CD4-positive, alpha-beta memory T cell (primary cell): Measurements from ENCODE around the gene COMMD8. TPM values are rescaled to one million over a fixed set of nuclear protein-coding genes. Genes with fewer than 3 reads are reported as not detected.

Experiments
- CTCF ChIA-PET: fragments of 350-600 bp; sonication (Branson Sonifier 250); formaldehyde crosslinking; loops from one replicate; lab custom pipeline; 2021; ENCODE audit warnings: inconsistent platforms; ENCODE audit not compliant: partially characterized antibody; lab: Charles Lee
- POLR2A ChIA-PET: fragments of 350-600 bp; sonication (Branson Sonifier 250); formaldehyde crosslinking; loops from one replicate; lab custom pipeline; 2021; ENCODE audit not compliant: partially characterized antibody; lab: Charles Lee
- DNase-seq, 5 donors: peaks; one replicate each; pipeline versions ENCODE4 v3.0.0 to v3.0.0-alpha.2; 2020 to 2022; ENCODE audit warnings: mixed read lengths in 1 of 5
- H3K27ac ChIP-seq: one replicate; pipeline ENCODE4 v1.7.0; 2013; ENCODE audit warnings: low read depth, low read length
- H3K27me3 ChIP-seq: 2 replicates; pipeline ENCODE4 v1.7.0; 2013; ENCODE audit warnings: mild to moderate bottlenecking, low read length, moderate library complexity; ENCODE audit not compliant: insufficient read depth
- H3K36me3 ChIP-seq: 2 replicates; pipeline ENCODE4 v1.7.0; 2013; ENCODE audit warnings: mild to moderate bottlenecking, low read length, moderate library complexity; ENCODE audit not compliant: insufficient read depth
- H3K4me1 ChIP-seq: 2 replicates; pipeline ENCODE4 v1.7.0; 2013; ENCODE audit warnings: mild to moderate bottlenecking, low read length, moderate library complexity; ENCODE audit not compliant: insufficient read depth
- H3K4me3 ChIP-seq, 2 donors: one replicate each; pipeline ENCODE4 v1.7.0; 2013; ENCODE audit warnings: low read length in 2 of 2, mild to moderate bottlenecking in 1 of 2
- H3K9me3 ChIP-seq, 2 donors: one replicate each; pipeline ENCODE4 v1.7.0; 2013; ENCODE audit warnings: low read length in 2 of 2, control low read depth in 1 of 2; ENCODE audit not compliant: control insufficient read depth in 1 of 2
- H3K27ac Mint-ChIP-seq, 7 donors: one replicate each; pipeline ENCODE4 v1.8.0; 2020 to 2021; ENCODE audit warnings: mixed read lengths in 7 of 7, mild to moderate bottlenecking in 6 of 7, inconsistent platforms in 3 of 7, moderate library complexity in 3 of 7
- H3K27me3 Mint-ChIP-seq, 2 donors: one replicate each; pipeline ENCODE4 v1.8.0; 2020 to 2021; ENCODE audit warnings: mixed read lengths in 2 of 2
- H3K36me3 Mint-ChIP-seq, 2 donors: one replicate each; pipeline ENCODE4 v1.8.0; 2020 to 2021; ENCODE audit warnings: mixed read lengths in 2 of 2, inconsistent platforms in 1 of 2, mild to moderate bottlenecking in 1 of 2
- H3K4me1 Mint-ChIP-seq, 4 donors: one replicate each; pipeline ENCODE4 v1.8.0; 2020 to 2021; ENCODE audit warnings: mixed read lengths in 4 of 4, mild to moderate bottlenecking in 1 of 4
- H3K4me3 Mint-ChIP-seq, 8 donors: one replicate each; pipeline ENCODE4 v1.8.0; 2020 to 2021; ENCODE audit warnings: mixed read lengths in 8 of 8, mild to moderate bottlenecking in 7 of 8, moderate library complexity in 6 of 8, inconsistent platforms in 3 of 8
- H3K9me3 Mint-ChIP-seq, 8 donors: one replicate each; pipeline ENCODE4 v1.8.0; 2020 to 2021; ENCODE audit warnings: mixed read lengths in 8 of 8, mild to moderate bottlenecking in 5 of 8, inconsistent platforms in 3 of 8, moderate library complexity in 1 of 8
- intact Hi-C: fragments of 100-400 bp; cut with micrococcal nuclease; formaldehyde crosslinking; loops from one replicate; pipeline ENCODE4 v1.15.1; 2023
- polyA plus RNA-seq, 2 donors: library from polyadenylated mRNA; unstranded; fragments of 300-500 nt; fragmentation: Illumina TruSeq; gene quantifications; one replicate each; pipeline ENCODE4 v1.2.3, GENCODE V29; 2021
- total RNA-seq, 2 experiments: library from RNA; stranded (reverse); gene quantifications; one replicate each; pipeline ENCODE4 v1.2.3, GENCODE V29; 2021

The COMMD8 gene
- total and polyA plus RNA-seq, 4 experiments from 2014 or later = 14.6 to 82.8 (median 30.2) TPM

- intact Hi-C loops = no loop called here
- no peaks in the 10 kb centered on the region for H3K9me3 ChIP-seq
- H3K27ac Mint-ChIP-seq = no peak overlapping the region
These were observed 35.6 kb downstream of the COMMD8 start for GRCh38 chr4:47427935-47428334.

GRCh38 chr4:47425628-47426027, 37.9 kb downstream of the COMMD8 start:
- H3K4me3 Mint-ChIP-seq = no peak overlapping the region
- Histone ChIP-seq H3K27me3 (no peaks in the 10 kb centered on the region), H3K27ac (no peak overlapping the region), H3K4me1 (no peaks in the 10 kb centered on the region), H3K9me3 (no peaks in the 10 kb centered on the region), H3K4me3 (no peak overlapping the region), H3K36me3 (no peaks in the 10 kb centered on the region)
- peaks cover 10 to 17% of the 10 kb centered on the region in 2 donors for H3K27me3 Mint-ChIP-seq
- intact Hi-C loops = no loop called here
- no peaks in the 10 kb centered on the region for H3K9me3 Mint-ChIP-seq
- no peaks in the 10 kb centered on the region for H3K36me3 Mint-ChIP-seq
- no peaks in the 10 kb centered on the region for H3K4me1 Mint-ChIP-seq
- DNase-seq = no peak
- ChIA-PET POLR2A (no interaction called here), CTCF (no interaction called here)
- no peak overlapping the region for H3K27ac Mint-ChIP-seq

More at GRCh38 chr4:47427935-47428334, 35.6 kb downstream of the COMMD8 start:
- Mint-ChIP-seq H3K4me1 (no peaks in the 10 kb centered on the region), H3K27me3 (peaks cover 5 to 8% of the 10 kb centered on the region in 2 donors), H3K4me3 (no peak overlapping the region), H3K9me3 (no peaks in the 10 kb centered on the region), H3K36me3 (no peaks in the 10 kb centered on the region)
- Histone ChIP-seq H3K4me1 (no peaks in the 10 kb centered on the region), H3K4me3 (no peak overlapping the region), H3K36me3 (no peaks in the 10 kb centered on the region), H3K27me3 (no peaks in the 10 kb centered on the region), H3K27ac (no peak overlapping the region)
- no peak for DNase-seq
- CTCF ChIA-PET = no interaction called here
- POLR2A ChIA-PET = no interaction called here

GRCh38 chr4:47419296-47419695, 44.2 kb downstream of the COMMD8 start:
- Histone ChIP-seq H3K27ac (no peak overlapping the region), H3K9me3 (no peaks in the 10 kb centered on the region), H3K27me3 (no peaks in the 10 kb centered on the region), H3K4me1 (no peaks in the 10 kb centered on the region), H3K36me3 (no peaks in the 10 kb centered on the region), H3K4me3 (no peak overlapping the region)
- H3K4me1 Mint-ChIP-seq = no peaks in the 10 kb centered on the region
- H3K27me3 Mint-ChIP-seq = peaks cover 8 to 10% of the 10 kb centered on the region in 2 donors
- no peak for DNase-seq
- ChIA-PET CTCF (no interaction called here), POLR2A (no interaction called here)
- H3K36me3 Mint-ChIP-seq = no peaks in the 10 kb centered on the region
- H3K4me3 Mint-ChIP-seq = no peak overlapping the region
- H3K27ac Mint-ChIP-seq = peak overlapping the region in 1 of 7 donors; percentile 40
- no peaks in the 10 kb centered on the region for H3K9me3 Mint-ChIP-seq
- intact Hi-C loops = no loop called here

GRCh38 chr4:47418147-47418546, 45.4 kb downstream of the COMMD8 start:
- CTCF ChIA-PET = no interaction called here
- Histone ChIP-seq H3K4me3 (no peak overlapping the region), H3K4me1 (no peaks in the 10 kb centered on the region), H3K27me3 (no peaks in the 10 kb centered on the region), H3K9me3 (no peaks in the 10 kb centered on the region), H3K36me3 (no peaks in the 10 kb centered on the region), H3K27ac (no peak overlapping the region)
- H3K36me3 Mint-ChIP-seq = no peaks in the 10 kb centered on the region
- H3K27ac Mint-ChIP-seq = no peak overlapping the region
- no peaks in the 10 kb centered on the region for H3K4me1 Mint-ChIP-seq
- no peaks in the 10 kb centered on the region for H3K9me3 Mint-ChIP-seq
- intact Hi-C loops = no loop called here
- POLR2A ChIA-PET = no interaction called here
- peaks cover 8 to 12% of the 10 kb centered on the region in 2 donors for H3K27me3 Mint-ChIP-seq
- DNase-seq = no peak
- H3K4me3 Mint-ChIP-seq = no peak overlapping the region

GRCh38 chr4:47415719-47416118, 47.8 kb downstream of the COMMD8 start:
- intact Hi-C loops = no loop called here
- H3K4me1 ChIP-seq = no peaks in the 10 kb centered on the region
- no peaks in the 10 kb centered on the region for H3K27me3 ChIP-seq
- CTCF ChIA-PET = no interaction called here
- DNase-seq = no peak
- H3K4me3 Mint-ChIP-seq = no peak overlapping the region
- POLR2A ChIA-PET = no interaction called here
- H3K9me3 ChIP-seq = no peaks in the 10 kb centered on the region
- H3K27me3 Mint-ChIP-seq = peaks cover 3 to 4% of the 10 kb centered on the region in 2 donors
- H3K36me3 ChIP-seq = no peaks in the 10 kb centered on the region
- H3K4me1 Mint-ChIP-seq = no peaks in the 10 kb centered on the region
- H3K27ac ChIP-seq = no peak overlapping the region
- no peak overlapping the region for H3K4me3 ChIP-seq
- H3K9me3 Mint-ChIP-seq = no peaks in the 10 kb centered on the region
- no peak overlapping the region for H3K27ac Mint-ChIP-seq
- no peaks in the 10 kb centered on the region for H3K36me3 Mint-ChIP-seq

- CTCF ChIA-PET = no interaction called here
- H3K9me3 Mint-ChIP-seq = no peaks in the 10 kb centered on the region
- no peak for DNase-seq
- Histone ChIP-seq H3K27me3 (no peaks in the 10 kb centered on the region), H3K4me1 (no peaks in the 10 kb centered on the region), H3K9me3 (no peaks in the 10 kb centered on the region), H3K36me3 (no peaks in the 10 kb centered on the region), H3K27ac (no peak overlapping the region), H3K4me3 (no peak overlapping the region)
- H3K4me1 Mint-ChIP-seq = no peaks in the 10 kb centered on the region
- H3K27me3 Mint-ChIP-seq = peaks cover 4 to 6% of the 10 kb centered on the region in 2 donors
- intact Hi-C loops = no loop called here
- no peak overlapping the region for H3K4me3 Mint-ChIP-seq
- POLR2A ChIA-PET = no interaction called here
- H3K27ac Mint-ChIP-seq = no peak overlapping the region
- H3K36me3 Mint-ChIP-seq = no peaks in the 10 kb centered on the region
These were observed 50.0 kb downstream of the COMMD8 start for GRCh38 chr4:47413521-47413920.

- CTCF ChIA-PET = no interaction called here
- POLR2A ChIA-PET = no interaction called here
- no peak for DNase-seq
- no peaks in the 10 kb centered on the region for H3K9me3 Mint-ChIP-seq
- intact Hi-C loops = no loop called here
- H3K4me3 Mint-ChIP-seq = no peak overlapping the region
- no peak overlapping the region for H3K27ac Mint-ChIP-seq
- Histone ChIP-seq H3K4me1 (no peaks in the 10 kb centered on the region), H3K9me3 (no peaks in the 10 kb centered on the region), H3K4me3 (no peak overlapping the region), H3K36me3 (no peaks in the 10 kb centered on the region), H3K27me3 (no peaks in the 10 kb centered on the region), H3K27ac (no peak overlapping the region)
- peaks cover 0 to 2% (median 0%) of the 10 kb centered on the region in 4 donors for H3K4me1 Mint-ChIP-seq
- peaks cover 5 to 7% of the 10 kb centered on the region in 2 donors for H3K27me3 Mint-ChIP-seq
- no peaks in the 10 kb centered on the region for H3K36me3 Mint-ChIP-seq
These were observed 53.2 kb downstream of the COMMD8 start for GRCh38 chr4:47410271-47410670.

GRCh38 chr4:47406408-47406807, 57.1 kb downstream of the COMMD8 start:
- H3K27ac ChIP-seq = no peak overlapping the region
- no peak overlapping the region for H3K4me3 ChIP-seq
- Mint-ChIP-seq H3K27ac (no peak overlapping the region), H3K9me3 (no peaks in the 10 kb centered on the region), H3K36me3 (no peaks in the 10 kb centered on the region), H3K4me1 (peaks cover 0 to 2% (median 0%) of the 10 kb centered on the region in 4 donors), H3K4me3 (no peak overlapping the region), H3K27me3 (peaks cover 6 to 16% of the 10 kb centered on the region in 2 donors)
- ChIA-PET CTCF (no interaction called here), POLR2A (no interaction called here)
- no peaks in the 10 kb centered on the region for H3K27me3 ChIP-seq
- DNase-seq = no peak
- intact Hi-C loops = no loop called here
- no peaks in the 10 kb centered on the region for H3K36me3 ChIP-seq
- H3K9me3 ChIP-seq = no peaks in the 10 kb centered on the region
- H3K4me1 ChIP-seq = no peaks in the 10 kb centered on the region
